ENCODE measurements around the gene SFT2D1.

SFT2D1 gene

GRCh38 chr6:166331503-166332415, 10.6 kb downstream of the SFT2D1 start:
- DNase-seq = no peak

GRCh38 chr6:166330612-166331011, 11.7 kb downstream of the SFT2D1 start:
- no peak for DNase-seq

- no peak for DNase-seq
Measured at GRCh38 chr6:166325383-166326042, 16.8 kb downstream of the SFT2D1 start.

GRCh38 chr6:166323395-166323794, 18.9 kb downstream of the SFT2D1 start:
- no peak for DNase-seq

GRCh38 chr6:166318649-166319600, 23.4 kb downstream of the SFT2D1 start:
- DNase-seq = no peak

GRCh38 chr6:166318227-166318626, 24.1 kb downstream of the SFT2D1 start:
- no peak for DNase-seq

DNA sequence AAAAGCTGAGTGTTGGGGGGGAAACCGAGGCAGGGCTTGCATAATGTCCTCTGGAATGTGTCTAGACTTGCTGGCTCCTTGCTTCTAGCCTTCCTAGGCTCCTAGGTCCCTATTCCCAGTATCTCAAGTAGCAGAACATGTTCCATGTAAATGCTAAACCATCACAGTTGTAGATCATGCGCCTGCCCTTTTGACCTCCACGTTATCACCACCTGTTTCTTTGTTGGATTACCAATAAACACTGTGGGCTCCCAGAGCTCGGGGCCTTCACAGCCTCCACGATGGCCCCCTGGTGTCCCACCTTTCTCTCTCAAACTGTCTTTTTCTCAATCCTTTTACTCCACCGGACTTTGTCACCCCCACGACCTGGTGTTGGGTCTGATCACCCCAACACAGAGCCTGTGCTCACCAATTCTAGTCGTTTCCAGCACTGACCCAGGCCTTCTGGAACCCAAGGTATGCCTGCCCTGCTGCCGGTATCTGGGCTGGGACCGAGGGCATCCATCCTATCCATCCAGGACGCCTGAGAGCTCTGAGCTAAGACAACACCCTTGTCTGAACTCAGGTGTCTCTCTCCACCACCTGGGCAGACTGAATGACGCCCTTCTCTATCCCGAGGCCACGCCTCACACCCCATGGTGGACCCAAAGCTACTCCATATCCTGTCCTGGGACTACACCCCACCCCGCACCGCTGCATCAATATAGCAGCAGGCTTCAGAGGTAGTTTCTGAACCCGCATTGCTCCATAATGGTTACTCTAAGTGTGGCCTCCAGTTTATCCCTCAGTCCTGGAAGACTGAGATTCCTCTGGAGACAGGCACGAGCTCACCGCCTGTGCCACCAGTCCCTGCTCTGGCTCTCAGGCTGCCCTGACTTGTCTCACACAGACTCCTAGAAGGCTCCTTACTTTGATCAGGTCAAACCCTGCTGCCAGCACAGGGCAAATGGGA, 24.8 kb downstream of the SFT2D1 start:
- DNase-seq = no peak

DNA sequence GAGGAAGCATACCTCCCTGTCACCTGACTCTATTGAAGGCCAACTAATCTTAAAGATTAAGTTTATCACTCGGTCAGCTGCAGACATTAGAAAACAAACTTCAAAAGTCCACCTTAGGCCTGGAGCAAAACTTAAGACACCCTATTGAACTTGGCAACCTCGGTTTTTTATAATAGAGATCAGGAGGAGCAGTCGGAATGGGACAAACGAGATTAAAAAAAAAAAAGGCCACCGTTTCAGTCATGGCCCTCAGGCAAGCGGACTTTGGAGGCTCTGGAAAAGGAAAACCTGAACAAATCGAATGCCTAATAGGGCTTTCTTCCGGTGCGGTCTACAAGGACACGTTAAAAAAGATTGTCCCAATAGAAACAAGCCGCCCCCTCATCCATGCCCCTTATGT, 26.9 kb downstream of the SFT2D1 start:
- no peak for DNase-seq

- DNase-seq = no peak
Measured at GRCh38 chr6:166314454-166314853, 27.9 kb downstream of the SFT2D1 start.

DNA sequence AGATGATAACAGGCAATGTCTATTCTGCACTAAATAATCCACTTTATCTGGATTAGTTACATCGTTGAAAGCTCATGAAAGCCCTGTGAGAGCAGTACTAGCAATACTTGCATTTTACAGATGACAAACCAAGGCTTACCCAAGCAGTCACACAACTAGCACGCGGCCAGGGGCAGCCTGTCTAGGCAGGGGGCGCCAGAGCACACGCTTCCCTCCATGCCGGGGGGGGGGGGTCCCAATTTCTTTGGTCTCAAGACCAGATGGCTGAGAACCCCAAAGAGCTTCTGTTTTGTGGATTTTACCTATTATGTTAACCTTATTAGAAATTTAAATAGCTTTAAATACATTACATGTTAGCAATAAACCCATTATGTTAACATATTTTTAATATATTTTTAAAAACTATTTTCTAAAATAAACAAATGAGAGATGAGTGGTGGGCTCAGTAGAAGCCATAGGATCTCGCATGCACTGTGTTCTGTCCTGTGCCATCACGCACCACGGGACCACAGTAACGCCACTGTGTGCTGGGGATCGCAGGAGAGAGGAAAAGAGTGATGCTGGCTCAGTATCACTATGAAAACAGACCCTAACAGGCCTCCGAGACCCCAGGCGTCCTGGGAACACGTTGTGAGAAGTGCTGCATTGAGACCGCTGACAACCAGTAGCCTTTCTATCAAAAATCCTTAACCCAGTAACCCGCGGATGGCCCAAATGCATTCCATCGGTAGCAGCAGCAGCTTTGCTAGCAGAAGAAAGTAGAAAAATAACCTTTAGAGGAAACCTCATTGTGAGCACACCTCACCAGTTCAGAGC, 28.9 kb downstream of the SFT2D1 start:
- DNase-seq = peak; percentile 25

- no peak for DNase-seq
Measured at GRCh38 chr6:166312832-166313231, 29.5 kb downstream of the SFT2D1 start.

- no peak for DNase-seq
Measured at GRCh38 chr6:166310634-166311033, 31.7 kb downstream of the SFT2D1 start.

DNA sequence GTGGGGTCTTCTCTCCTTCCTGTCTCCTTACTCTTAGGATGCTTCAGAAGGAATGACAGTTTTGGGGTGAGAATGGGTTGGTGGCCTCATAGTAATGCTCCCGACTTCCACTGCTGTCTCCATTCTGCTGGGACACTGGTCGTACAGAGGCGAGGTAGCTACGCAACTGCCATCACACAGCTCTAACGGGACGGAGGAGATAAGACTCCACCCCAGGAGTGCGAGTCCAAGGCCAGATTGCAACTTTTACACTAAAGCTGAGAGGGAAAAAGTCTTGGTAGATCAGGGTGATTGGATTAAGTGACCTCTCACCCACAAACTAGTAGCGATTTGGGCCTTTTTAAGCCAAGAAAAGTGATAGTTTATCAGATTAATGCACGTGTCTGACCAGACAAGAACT, 32.4 kb downstream of the SFT2D1 start:
- no peak for DNase-seq

GRCh38 chr6:166308769-166309589, 33.4 kb downstream of the SFT2D1 start:
- DNase-seq = no peak

DNA sequence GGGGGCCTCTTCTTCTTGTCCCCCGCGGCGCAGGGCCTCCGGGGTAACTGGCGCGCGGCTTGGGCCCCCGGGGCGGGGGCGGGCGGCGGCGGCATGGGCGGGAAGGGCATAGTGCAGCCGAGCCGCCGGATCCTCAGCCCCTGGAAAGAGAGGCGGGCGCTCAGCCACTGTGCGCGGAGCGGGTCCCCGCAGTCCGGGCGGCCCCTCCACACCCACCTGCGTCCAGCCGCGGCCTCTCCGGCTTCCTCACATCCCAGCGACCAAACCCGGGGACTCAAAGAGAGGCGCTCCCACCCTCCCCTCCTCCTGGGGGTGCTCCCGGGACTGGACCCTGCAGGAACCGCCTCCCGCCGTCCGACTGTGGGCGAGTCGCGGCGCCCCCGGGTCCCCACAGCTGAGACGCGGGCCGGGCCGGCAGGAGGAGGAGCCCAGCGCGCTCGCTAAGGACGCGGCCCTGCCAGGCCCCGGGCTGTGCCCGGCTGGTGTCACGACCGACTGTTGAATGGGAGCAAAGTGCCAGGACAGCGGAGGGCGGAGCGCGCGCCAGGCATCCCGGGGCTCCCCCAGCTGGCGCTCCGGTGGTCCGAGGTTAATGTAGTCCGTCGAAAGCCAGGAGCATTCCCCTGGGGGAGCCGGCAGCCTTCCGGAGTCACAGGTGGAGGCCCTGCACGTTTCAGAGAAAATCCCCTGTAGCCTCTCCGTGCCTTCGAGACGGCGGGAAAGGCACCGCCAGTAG, 34.1 kb downstream of the SFT2D1 start, which contains the start of gene PRR18:
Gene PRR18, minus strand, starts transcription at position 360 of the 736 bp plus-strand sequence. Its CDS starts 250 bp downstream, at position 110.
- no peak for DNase-seq

DNA sequence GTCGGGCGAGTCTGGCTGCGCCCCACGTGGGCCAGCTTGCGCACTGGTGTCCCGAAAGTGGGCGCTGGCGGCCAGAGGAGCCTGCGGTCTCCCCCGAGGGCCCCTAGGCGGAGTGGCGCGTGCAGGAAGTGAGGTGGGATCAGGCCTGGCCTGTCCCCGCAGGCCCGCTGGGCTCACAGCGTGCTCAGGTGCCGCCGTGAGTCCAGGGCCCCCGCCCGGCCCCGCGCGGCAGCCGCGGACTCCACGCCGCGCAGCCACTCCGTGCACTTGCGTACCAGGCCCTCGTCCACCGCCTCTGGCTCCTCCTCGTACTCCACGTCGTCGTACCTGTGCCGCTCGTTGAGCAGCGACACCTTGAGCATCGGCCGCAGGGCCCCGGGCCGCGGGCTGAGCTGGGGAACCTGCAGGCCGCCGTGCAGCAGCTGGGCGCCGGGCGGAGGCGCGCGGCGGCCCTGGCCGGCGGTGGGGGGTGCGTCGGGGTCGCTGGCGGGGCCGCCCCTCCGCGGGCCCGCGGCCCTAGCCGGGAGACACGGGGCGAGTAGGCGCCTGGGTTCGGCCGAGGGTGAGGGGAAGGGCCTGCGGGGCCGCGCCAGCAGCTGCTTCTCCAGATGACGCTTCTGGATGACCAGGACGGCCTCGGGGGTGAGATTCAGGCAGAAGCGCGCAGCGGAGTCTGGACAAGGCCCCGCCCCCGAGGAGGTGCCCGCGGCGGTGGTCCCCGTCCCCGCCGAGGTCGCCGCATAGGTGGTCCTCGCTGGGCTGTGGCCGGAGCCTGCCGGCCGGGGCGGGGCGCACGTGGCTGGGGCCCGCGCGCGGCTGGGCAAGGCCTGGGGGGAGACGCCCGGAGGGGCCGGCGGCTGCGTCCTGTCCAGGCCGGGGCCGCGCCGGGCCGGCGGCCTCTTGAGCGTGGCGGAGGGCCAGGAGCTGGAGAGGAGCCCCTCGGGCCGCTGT, 35.0 kb downstream of the SFT2D1 start:
- DNase-seq = no peak

- no peak for DNase-seq
Measured at GRCh38 chr6:166306378-166307081, 35.8 kb downstream of the SFT2D1 start.
